HG03460 (cell line): Measurements from ENCODE around the gene LCA5L.

ENCODE experiments used
- ATAC-seq: cut with Tn5 transposase; IDR thresholded peaks from one replicate; pipeline ENCODE4 v1.9.1; 2021; ENCODE audit not compliant: unreplicated experiment

The LCA5L gene

DNA sequence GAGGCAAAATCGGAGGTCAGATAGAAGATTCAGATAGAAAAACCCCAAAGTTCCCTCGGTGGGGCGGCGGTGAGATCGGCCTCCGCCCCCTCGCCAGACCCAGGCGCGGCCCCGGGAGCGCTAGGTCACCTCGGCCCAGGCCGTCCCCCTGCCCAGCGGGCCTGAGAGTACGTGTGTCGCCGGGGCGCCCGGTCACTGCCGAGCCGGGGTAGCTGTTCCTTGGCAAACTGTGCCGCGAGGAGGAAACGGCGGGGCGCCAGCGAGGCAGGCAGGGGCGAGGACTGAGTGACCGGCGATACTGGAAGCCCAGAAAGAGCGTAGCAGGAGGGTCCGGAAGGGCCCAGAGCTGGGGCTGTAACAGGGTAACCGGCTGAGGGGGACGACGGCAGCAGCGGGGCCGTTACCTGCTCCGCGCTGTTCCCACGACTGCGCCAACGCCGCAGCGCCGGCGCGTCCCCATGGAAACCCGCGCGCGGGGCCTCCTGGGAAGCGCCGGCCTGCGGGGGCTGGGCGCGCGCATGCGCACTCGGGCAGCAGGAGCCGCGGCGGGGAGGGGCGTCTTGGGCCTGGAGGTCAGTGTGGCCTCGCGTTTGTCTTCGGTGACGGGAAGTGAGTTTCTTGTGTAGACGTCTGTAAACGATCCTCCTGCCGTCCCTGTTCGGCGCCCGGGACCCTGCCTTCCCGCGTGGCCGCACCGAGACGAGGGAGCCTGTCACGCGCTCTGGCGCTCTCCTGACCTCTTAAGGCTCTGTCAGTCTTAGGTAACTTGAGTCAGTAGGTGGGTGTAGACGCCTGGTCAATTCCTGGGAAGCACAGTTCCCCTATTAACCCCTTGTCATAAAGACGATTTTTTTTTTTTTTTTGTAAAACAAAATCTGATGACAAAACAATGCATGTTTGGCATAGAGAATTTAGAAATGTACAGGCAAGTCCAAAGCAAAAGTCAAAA is at the start of gene LCA5L:
LCA5L (minus strand) TSS at position 458 of the 949 bp plus-strand sequence. CDS start 17,285 bp downstream, outside the sequence.
- peak; percentile 86 for ATAC-seq

DNA sequence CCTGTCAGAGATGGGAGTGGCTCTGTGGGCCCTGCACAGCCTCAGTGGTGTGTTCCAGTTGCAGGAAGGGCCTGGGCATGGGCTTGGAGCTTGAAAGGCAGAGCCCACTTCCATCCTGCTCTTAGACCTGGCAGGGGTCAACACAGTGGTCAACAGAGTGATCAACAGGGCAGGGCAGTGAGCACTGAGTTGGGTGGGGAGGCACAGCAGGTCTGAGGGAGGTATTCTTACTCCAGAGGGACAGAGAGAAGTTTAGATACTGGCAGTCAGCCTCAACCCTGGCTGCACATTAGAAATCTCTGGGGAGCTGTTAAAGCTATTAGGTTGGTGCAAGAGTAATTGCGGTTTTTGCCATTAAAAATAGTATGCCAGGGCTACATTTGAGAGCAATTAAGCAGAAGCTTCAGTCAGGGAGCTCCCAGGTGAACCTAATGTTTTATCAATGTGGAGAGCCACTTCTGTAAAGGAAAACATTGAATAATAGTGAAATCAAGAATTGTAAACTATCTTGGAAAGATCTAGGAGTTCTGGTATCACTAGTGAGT is 43.9 kb upstream of the LCA5L start:
- no peak for ATAC-seq

DNA sequence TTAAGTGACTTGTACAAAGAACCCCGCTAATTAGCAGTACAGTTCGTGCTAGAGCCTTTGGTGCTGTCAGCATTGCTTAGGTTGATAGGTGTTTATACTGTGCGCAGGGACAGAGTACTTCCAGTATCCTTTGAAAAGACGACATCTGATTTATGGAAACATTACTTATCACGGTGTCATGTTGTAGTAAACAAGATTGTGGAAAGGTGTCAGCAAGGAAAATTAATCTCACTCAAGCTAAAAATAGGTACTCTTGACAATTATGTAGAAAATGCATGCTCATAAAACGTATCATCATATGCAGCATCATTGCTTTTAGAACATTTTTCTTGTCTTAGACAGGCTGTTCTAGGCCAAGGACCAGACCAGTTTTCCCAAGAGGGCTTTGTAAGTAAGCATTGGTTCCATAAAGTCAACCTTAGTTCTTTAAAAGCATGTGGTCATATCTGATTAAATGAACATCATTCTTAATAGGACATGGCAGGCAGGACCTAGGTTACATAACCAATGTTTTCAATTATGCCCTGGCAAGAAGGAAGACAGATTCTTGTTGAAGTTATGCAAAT is 39.2 kb upstream of the LCA5L start:
- ATAC-seq: no peak

DNA sequence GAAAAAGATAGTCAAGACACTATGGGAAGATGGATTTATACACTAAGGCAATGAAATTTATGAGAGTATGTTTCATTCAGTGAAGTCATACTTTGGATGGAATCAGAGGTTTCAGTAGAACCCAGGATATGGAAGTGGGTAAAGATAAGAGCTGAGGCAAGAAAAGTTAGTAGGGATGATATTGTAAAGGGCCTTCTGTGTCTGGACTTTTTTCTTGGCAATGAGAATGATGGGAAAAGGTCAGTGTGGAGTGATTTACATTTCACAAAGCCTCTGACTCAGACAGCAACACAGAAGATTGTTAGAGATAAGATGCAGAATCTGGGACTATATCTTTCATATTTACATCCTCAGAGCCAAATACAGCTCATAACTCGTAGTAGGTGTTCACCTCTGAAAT is 38.3 kb upstream of the LCA5L start:
- no peak for ATAC-seq

DNA sequence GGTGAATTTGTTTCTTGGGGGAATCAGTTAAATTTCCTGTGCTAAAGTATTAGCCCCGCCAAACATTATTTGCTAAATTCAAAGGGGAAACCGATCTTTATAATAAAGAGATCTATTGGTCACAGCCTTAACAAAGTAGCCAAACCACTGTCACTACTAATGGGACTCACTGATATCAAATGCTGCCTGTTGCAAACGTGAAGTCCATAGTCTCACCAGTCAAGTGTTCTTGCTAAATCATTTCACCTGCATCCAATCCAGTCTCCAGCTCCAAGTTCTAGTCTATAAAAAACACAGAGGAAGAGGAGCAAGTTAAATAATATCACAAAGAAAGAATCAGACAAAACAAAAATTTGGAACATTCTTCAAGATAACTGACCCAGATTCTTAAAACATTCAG is 36.3 kb upstream of the LCA5L start:
- ATAC-seq: no peak

DNA sequence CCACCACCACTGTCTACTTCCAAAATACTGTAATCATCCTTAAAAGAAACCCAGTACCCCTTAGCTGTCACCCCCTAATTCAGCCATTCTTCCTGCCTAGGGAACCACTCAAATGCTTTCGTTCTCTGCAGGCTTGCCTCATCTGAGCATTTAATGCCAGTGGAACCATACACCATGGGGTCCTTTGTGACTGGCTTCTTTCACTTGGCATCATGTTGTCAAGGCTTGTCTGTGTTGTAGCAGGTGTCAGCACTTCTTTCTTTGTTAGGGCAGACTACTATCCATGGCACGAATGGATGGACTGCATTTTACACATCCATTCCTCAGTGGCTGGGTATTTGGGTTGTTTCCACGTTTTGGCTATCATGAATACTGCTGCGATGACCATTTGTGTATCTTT is 34.7 kb upstream of the LCA5L start:
- no peak for ATAC-seq

DNA sequence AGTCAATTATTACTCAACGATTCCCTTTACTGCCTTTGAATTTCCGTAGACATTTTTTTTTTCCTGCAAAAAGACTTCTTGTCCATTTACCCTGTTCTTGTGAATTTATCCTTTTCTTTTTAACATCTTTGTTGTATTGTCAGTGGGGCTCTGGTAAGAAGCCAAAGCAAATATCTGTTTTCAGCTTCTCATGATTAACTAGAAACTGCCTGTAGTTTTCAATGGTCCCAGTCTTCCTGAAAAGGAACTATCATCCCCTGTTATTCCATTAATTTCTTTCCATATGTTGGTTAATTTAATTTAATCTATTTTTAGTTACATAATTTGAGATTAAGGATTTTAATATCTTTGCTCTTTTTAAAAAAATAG is 34.2 kb upstream of the LCA5L start:
- no peak for ATAC-seq

DNA sequence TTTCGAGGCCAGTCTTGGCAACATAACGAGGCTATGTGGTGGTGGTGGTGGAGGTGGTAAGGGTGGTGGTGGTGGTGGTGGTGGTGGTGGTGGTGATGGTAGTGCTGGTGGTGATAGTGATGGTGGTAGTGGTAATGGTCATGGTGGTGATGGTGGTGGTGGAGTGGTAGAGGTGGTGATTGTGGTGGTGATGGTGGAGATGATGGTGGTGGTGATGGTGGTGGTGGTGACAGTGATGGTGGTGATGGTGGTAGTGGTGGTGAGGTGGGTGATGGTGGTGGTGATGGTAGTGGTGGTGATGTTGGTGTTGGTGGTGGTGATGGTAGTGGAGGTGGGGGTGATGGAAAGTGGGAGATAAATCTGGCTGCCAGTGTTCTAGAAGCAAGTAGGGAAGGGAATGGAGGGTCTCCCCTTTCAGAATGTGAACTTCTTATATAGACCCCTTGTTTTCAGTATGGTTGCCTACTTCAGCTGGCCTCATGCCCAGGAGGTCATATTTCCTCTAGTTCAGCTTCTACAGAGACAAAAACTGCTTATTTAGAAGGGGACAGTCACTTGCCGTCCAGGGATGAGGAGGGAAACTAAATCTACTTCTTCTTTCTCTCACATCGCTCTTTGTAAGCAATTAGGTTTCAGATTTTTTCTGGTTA is 33.7 kb upstream of the LCA5L start:
- no peak for ATAC-seq

DNA sequence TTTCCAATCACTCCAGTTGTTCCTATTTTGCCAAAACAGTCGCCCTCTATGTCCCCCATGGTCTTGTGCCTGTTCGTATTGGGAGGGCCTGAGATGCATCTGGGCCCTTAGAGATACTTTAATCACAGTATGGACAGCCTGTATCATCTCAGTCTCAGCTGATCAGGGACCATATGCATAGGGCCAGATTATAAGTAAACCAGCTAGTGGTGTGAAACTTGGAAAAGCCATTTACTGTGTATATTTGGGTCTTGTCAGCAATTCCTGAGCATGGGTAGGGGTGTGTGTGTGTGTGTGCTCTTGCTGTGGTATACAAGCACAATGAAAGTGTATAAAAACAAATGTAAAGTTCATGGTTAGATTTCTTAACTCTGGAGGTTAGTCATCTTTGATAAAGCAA is 29.0 kb upstream of the LCA5L start:
- ATAC-seq: no peak

DNA sequence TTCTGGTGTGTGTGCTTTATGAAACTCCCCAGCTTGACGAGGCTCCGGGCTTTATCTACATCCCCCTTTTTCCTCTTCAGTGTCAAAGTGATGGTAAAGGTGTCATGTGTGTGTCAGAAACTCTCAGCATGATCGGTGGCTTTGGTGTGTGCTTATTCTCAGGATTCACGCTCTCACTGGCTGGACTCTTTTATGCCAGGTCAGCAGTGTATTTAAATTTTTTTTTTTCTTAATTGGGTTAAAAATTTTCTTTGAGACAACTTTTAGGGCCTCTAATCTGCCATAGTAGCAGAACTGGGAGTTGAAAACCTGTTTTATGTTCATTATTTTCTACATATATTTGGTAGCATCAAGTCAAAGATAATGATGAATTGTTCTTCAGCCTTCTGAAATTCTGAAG is 27.2 kb upstream of the LCA5L start:
- no peak for ATAC-seq

DNA sequence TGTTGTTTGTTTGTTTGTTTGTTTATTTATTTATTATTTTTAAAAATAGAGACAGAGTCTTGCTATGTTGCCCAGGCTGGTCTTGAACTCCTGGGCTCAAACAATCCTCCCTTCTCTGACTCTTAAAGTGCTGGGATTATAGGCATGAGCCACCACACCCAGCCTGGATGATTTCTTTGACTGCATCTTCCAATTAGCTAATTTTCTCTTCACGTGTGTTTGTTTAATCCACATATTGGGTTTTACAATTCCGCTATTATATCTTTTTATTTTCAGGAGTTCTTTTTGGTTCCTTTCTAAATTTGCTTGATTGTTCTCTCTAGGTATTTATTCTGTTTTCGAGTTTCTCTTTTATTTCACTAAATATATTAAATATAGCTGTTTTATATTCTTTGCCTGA is 26.0 kb upstream of the LCA5L start:
- no peak for ATAC-seq

DNA sequence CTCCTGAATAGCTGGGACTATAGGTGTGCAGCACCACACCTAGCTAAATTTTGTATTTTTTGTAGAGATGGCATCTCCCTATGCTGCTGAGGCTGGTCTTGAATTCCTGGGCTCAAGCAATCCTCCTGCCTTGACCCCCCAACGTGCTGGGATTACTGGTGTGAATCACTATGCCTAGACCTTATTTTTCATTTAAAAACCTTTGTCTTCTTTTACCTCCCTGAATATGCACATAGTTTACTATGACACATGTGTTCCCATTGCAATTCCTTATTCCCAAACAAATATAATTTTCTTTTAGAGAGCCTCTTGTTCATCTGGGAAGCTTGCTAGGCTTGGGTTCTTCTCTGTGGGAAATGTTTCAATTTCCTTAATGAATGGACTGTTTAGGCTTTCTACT is 23.0 kb upstream of the LCA5L start:
- no peak for ATAC-seq

DNA sequence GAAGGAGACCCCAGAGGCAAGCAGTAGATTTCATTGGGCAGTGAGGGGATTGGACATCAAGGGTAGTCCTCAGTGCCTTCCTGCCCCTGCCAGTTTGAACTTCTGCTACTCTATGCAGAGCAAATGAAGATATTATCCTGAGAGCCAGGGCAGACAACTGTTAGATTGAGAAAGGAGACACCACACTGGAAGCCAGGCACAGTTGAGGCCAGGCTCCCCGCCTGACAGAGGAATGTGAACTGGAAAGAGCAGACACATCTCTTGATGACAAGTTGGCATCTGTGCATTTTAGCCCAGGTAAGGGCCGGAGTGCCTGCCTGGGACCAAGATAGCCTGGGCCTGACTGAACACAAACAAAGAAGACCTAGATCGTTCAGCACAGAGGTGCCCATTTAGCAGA is 22.2 kb upstream of the LCA5L start:
- no peak for ATAC-seq

DNA sequence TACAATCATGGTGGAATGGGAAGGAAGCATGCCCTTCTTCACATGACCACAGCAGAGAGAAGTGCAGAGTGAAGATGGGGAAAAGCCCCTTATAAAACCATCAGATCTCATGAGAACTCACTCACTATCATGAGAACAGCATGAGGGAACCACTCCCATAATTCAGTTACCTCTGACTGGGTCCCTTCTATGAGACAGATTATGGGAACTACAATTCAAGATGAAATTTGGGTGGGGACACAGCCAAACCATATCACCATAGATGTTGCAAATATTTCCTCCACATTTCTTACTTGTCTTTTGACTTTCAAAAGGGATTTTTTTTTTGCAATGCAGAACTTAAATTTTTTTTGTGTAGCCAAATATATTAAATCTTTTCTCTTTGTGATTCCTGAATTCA is 21.0 kb upstream of the LCA5L start:
- no peak for ATAC-seq

DNA sequence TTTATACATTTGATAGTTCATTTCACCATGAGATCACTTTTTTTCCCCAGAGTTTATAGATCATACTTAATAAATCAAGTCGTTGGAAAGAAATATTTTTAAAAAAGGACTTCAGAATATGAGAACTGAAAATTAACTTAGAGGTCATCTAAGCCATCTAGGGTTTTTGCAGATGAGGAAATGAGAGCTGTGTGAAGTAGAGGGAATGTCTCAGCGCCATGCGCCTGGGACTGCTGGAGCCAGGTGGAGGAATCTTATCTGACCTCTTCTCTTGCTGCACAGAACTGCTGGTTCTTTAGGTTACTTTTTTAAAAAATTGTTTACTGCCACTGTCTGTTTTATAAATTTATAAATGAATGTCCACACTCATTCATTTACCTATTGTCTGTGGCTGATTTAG is 17.7 kb upstream of the LCA5L start:
- no peak for ATAC-seq

DNA sequence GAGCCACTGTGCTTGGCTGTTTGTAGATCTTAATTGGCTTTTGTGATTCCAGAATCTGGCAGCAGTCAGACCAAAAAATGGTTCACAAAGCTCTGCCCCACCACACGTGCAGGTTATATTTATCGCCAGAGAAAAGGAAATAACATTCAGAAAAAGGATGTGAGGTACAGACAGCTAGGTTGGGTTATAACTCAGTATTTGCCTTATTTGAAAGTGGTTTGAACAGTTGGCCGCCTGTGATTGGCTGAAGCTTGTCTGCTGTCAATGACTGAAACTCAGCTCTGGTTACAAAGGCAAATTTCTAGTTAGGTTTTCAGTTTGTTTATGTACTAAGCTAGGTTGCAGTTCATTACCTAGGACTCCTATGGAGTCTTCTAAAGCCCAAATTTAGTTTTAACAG is 15.8 kb upstream of the LCA5L start:
- ATAC-seq: no peak

DNA sequence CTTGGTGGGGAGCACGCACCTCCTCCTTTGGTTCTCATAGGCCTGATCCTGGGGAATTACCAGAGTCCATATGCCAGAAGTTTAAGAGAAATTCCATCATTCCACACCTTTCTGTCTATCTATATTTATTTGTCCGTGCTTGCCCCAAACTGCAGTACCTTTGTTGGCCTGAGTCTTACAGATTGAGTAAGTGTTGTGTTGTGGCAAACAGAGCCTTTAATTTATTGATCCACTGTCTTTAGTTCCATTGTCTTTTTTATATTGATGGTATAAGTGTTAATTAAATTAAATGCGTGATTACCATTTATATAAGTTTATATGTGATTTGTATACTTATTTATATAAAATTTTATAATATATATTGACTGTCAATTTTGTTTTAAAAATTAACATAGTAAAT is 11.1 kb upstream of the LCA5L start:
- no peak for ATAC-seq

DNA sequence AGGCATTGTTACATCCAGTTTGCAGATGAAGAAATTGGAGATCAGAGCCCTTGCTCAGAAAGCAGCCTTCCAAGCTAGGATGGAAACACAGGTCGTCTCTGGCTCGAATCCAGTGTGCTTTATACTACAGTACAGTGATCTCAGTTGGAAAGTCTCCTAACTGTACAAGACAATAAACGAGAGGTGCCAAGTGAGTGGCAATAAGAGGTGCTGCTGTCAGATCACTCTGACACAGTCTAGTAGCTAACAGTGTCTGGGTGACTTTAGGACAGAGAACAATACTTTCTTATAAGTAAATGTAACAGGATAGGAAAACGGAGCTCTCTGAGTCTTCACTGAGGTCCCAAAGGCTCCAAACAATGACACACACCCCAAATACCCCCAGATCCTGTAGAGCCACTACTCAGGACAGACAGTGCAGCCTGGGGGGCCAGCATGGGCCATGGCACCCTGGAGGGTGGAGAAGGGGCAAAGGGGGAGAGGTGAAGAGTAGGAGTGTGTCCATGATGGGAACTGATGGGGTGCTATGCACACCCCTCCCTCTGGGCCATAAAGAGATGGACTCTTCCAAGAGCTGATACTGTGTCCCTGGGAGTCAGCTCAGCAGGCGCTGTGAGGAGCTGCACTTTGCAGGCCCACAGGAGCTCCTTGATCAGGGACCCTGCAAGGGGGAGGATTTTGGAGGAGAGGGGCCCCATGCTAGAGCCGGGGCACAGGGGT is 9.5 kb upstream of the LCA5L start:
- no peak for ATAC-seq

DNA sequence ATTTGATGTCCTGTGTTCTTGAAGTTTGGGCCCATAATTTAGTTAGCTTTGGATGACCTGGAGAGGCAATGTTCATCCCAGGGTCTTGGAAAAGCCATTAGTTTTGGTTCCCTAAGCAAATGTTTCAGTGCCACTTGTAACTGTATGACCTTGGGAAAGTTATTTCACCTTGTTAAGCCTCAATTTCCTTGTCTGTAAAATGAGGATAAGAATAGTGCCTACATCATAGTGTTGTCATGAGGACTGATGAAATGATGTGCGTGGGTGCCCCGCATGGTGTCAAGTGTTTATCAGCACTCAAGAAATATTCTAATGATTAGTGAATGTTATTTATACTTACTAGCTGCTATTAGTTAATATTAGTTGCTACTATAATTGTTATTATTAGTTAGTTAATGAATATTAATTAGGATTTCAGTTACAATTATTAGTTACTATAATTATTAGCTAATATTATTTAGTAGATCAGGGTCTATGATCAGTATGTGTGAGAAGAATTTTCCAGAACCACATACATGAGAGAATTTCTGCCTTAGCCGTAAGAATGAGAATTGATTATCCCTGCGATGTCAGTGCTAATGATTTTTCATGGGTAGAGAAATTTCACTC is 8.1 kb upstream of the LCA5L start:
- no peak for ATAC-seq

DNA sequence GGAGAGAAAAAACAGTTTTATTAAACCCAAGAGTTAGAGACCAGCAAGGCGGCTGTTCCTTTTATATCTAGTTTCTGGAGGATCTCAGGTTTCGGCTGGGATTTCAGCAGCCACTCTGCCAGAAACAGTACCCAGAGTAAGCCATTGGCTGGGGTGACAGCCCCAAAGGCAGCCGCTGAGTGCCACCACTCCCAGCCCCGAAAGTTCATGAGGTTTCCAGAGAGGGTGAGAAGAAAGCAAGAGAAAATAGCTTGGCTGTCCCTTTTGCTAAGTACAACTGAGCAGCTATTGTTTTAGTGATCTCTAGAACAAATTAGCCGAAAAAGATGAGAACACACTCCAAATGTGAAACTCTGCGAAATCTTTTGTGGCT is 7.4 kb upstream of the LCA5L start:
- ATAC-seq: no peak
